ENCODE data around the gene SLC34A3.

DNA sequence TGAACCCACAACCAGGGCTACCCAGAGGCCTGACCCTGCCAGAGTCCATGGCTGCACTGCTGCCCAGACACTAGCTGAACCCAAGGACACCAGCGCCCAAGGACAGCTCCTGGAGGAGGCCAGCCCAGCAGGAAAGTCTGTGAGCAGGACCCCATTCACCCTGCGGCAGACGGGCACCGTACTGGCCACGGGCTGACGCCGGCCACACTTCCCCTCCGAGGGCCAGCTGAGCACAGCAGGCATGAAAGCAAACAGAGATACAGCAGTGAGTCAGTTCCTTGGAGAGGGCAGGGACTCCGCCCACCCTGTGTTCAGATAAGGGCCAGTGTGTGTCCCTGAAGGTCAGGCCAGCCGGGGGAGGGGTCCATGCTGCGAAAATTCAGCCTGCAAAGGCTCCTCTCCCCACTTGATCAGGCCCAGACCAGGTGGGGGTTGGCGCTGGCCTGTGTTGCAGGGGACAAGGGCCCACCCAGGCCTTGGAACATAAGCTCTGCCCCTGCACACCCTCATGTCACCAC, 11.9 kb upstream of the SLC34A3 start:
- TF ChIP-seq, protein P1, sequence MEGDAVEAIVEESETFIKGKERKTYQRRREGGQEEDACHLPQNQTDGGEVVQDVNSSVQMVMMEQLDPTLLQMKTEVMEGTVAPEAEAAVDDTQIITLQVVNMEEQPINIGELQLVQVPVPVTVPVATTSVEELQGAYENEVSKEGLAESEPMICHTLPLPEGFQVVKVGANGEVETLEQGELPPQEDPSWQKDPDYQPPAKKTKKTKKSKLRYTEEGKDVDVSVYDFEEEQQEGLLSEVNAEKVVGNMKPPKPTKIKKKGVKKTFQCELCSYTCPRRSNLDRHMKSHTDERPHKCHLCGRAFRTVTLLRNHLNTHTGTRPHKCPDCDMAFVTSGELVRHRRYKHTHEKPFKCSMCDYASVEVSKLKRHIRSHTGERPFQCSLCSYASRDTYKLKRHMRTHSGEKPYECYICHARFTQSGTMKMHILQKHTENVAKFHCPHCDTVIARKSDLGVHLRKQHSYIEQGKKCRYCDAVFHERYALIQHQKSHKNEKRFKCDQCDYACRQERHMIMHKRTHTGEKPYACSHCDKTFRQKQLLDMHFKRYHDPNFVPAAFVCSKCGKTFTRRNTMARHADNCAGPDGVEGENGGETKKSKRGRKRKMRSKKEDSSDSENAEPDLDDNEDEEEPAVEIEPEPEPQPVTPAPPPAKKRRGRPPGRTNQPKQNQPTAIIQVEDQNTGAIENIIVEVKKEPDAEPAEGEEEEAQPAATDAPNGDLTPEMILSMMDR (IDR thresholded peaks at IDR 0.05), result no peak
- no peak for TF ChIP-seq POLR2AphosphoS5 (IDR thresholded peaks at IDR 0.05)
- no peak for TF ChIP-seq POLR2A (IDR thresholded peaks at IDR 0.05)
